C1 segment of cervical spinal cord (tissue), 14 donors: Measurements from ENCODE around the gene ACAT1.
"Not testable (repeated sequence)": the region's sequence is repeated elsewhere in the genome, so short reads cannot be mapped to it uniquely, and the experiment has no call there.

Experiments used
- DNase-seq, 14 donors: peaks; one replicate each; lab custom pipeline; 2025; lab: John Stamatoyannopoulos, UW

ACAT1 gene

GRCh38 chr11:108144615-108145014 lies 23.2 kb downstream of the ACAT1 start:
- DNase-seq: no peak

GRCh38 chr11:108147150-108147549 lies 25.8 kb downstream of the ACAT1 start:
- no peak for DNase-seq

GRCh38 chr11:108148556-108148955 lies 27.2 kb downstream of the ACAT1 start:
- DNase-seq: no peak

- no peak for DNase-seq
Measured at GRCh38 chr11:108154591-108154990, 33.2 kb downstream of the ACAT1 start.

- DNase-seq: no peak
Measured at GRCh38 chr11:108160970-108161566, 39.7 kb downstream of the ACAT1 start.

- not testable (repeated sequence) for DNase-seq
Measured at GRCh38 chr11:108162878-108163277, 41.5 kb downstream of the ACAT1 start.

- no peak for DNase-seq
Measured at GRCh38 chr11:108167624-108168023, 46.3 kb downstream of the ACAT1 start.

GRCh38 chr11:108170184-108170583 lies 48.8 kb downstream of the ACAT1 start:
- DNase-seq: no peak

- DNase-seq: no peak
Measured at GRCh38 chr11:108177570-108177969, 56.2 kb downstream of the ACAT1 start.

GRCh38 chr11:108193725-108194124 lies 72.4 kb downstream of the ACAT1 start:
- DNase-seq: no peak

- no peak for DNase-seq
Measured at GRCh38 chr11:108196901-108197300, 75.5 kb downstream of the ACAT1 start.
